Measurements from ENCODE around the gene MDM4.

The MDM4 gene

GRCh38 chr1:204578867-204579664 lies 62.9 kb downstream of the MDM4 start:
- DNase-seq (ENCODE audit: low read depth) = no peak

- no peak for DNase-seq (ENCODE audit: low read depth)
These were observed 63.5 kb downstream of the MDM4 start for GRCh38 chr1:204579681-204580080.

GRCh38 chr1:204580862-204581261 lies 64.7 kb downstream of the MDM4 start:
- no peak for DNase-seq (ENCODE audit: low read depth)

- DNase-seq (ENCODE audit: low read depth) = no peak
These were observed 65.6 kb downstream of the MDM4 start for GRCh38 chr1:204581759-204582158.

GRCh38 chr1:204583909-204584632 lies 67.9 kb downstream of the MDM4 start:
- no peak for DNase-seq (ENCODE audit: low read depth)

GRCh38 chr1:204584699-204585372 lies 68.6 kb downstream of the MDM4 start:
- no peak for DNase-seq (ENCODE audit: low read depth)

GRCh38 chr1:204587621-204588020 lies 71.4 kb downstream of the MDM4 start:
- no peak for DNase-seq (ENCODE audit: low read depth)

GRCh38 chr1:204588826-204589225 lies 72.6 kb downstream of the MDM4 start:
- no peak for DNase-seq (ENCODE audit: low read depth)

GRCh38 chr1:204589409-204590038 lies 73.3 kb downstream of the MDM4 start:
- no peak for DNase-seq (ENCODE audit: low read depth)

- DNase-seq (ENCODE audit: low read depth) = no peak
These were observed 75.4 kb downstream of the MDM4 start for GRCh38 chr1:204591473-204592090.

GRCh38 chr1:204592246-204592948 lies 76.2 kb downstream of the MDM4 start:
- DNase-seq (ENCODE audit: low read depth) = no peak

GRCh38 chr1:204598319-204598969 lies 82.2 kb downstream of the MDM4 start:
- DNase-seq (ENCODE audit: low read depth) = no peak

GRCh38 chr1:204599098-204599497 lies 82.9 kb downstream of the MDM4 start:
- no peak for DNase-seq (ENCODE audit: low read depth)

- no peak for DNase-seq (ENCODE audit: low read depth)
These were observed 83.4 kb downstream of the MDM4 start for GRCh38 chr1:204599596-204599995.

GRCh38 chr1:204600203-204600602 lies 84.0 kb downstream of the MDM4 start:
- DNase-seq (ENCODE audit: low read depth) = no peak

- no peak for DNase-seq (ENCODE audit: low read depth)
These were observed 84.8 kb downstream of the MDM4 start for GRCh38 chr1:204600968-204601367.

GRCh38 chr1:204602111-204602579 lies 85.9 kb downstream of the MDM4 start:
- DNase-seq (ENCODE audit: low read depth) = no peak

- no peak for DNase-seq (ENCODE audit: low read depth)
These were observed 86.8 kb downstream of the MDM4 start for GRCh38 chr1:204602871-204603542.

- no peak for DNase-seq (ENCODE audit: low read depth)
These were observed 89.6 kb downstream of the MDM4 start for GRCh38 chr1:204605791-204606190.

All from activated T-helper 9 cell treated with anti-CD3 and anti-CD28 coated beads, Interleukin-2, amount 50 U/mL, for 16 hours (primary cell).